BJ (cell line): Measurements from ENCODE around the gene MIPOL1. TPM values are rescaled to one million over a fixed set of nuclear protein-coding genes. Genes with fewer than 3 reads are reported as not detected.
"Not testable (repeated sequence)": the region's sequence is repeated elsewhere in the genome, so short reads cannot be mapped to it uniquely, and the experiment has no call there.

Experiments
- CTCF ChIA-PET: fragments of 350-600 bp; formaldehyde crosslinking; extraction: SDS; loops from one replicate; lab custom pipeline; 2021; ENCODE audit warnings: antibody characterized with exemption, inconsistent platforms; lab: Yijun Ruan, JAX
- POLR2A ChIA-PET: fragments of 300-600 bp; sonication (Branson Sonifier 250); formaldehyde crosslinking; extraction: SDS; loops from one replicate; lab custom pipeline; 2021; ENCODE audit warnings: antibody characterized with exemption; lab: Charles Lee
- DNase-seq: peaks from one replicate; pipeline ENCODE4 v3.0.0-alpha.2; 2011; ENCODE audit warnings: low read depth
- H3K27me3 ChIP-seq: 2 replicates; pipeline ENCODE4 v1.6.0; 2011; ENCODE audit warnings: low read length; ENCODE audit not compliant: control insufficient read depth, insufficient read depth
- H3K36me3 ChIP-seq: 2 replicates; pipeline ENCODE4 v1.5.1; 2011; ENCODE audit warnings: low read length; ENCODE audit not compliant: control insufficient read depth, insufficient read depth
- H3K4me3 ChIP-seq: 2 replicates; pipeline ENCODE4 v1.5.1; 2011; ENCODE audit warnings: low read depth, mild to moderate bottlenecking, control low read depth, low read length
- CTCF ChIP-seq: IDR thresholded peaks from 2 replicates; pipeline ENCODE4 v1.5.1; 2011; ENCODE audit warnings: low read depth, mild to moderate bottlenecking, control low read depth, inconsistent platforms, low read length, moderate library complexity; ENCODE audit not compliant: insufficient read depth
- polyA plus RNA-seq: library from polyadenylated mRNA; depleted of rRNA; stranded (reverse); fragments of >200 nt; gene quantifications from 2 replicates; pipeline ENCODE4 v1.2.3, GENCODE V29; 2011

MIPOL1 gene
- polyA plus RNA-seq, 1 experiment: 1.1 TPM

DNA sequence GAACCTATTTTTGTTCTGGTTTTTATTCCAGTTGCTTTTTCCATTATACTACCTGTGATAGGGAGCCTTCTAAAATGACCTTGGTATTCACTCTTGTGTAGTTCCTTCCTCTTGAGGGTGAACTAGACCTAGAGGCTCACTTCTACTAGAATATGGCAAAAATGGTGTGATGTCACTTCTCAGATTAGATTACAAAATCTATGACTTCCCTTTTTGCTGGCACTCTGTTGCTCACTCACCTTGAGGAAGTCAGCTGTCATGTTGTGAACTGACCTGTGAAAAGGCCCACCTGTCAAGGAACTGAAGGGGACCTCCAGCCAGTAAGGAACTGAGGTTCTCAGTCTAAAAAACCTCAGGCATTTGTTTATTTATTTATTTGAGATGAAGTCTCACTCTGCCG lies 5.7 kb downstream of the MIPOL1 start:
- ChIA-PET POLR2A (no interaction called here), CTCF (interaction anchor here (0.7 kb wide), 1 partner anchor 29 kb away, joined by 3 read pairs; no protein-coding TSS in a partner anchor)
- Histone ChIP-seq H3K27me3 (no peaks in the 10 kb centered on the region), H3K4me3 (no peak overlapping the region), H3K36me3 (no peaks in the 10 kb centered on the region)
- TF ChIP-seq CTCF: no peak
- DNase-seq: no peak

DNA sequence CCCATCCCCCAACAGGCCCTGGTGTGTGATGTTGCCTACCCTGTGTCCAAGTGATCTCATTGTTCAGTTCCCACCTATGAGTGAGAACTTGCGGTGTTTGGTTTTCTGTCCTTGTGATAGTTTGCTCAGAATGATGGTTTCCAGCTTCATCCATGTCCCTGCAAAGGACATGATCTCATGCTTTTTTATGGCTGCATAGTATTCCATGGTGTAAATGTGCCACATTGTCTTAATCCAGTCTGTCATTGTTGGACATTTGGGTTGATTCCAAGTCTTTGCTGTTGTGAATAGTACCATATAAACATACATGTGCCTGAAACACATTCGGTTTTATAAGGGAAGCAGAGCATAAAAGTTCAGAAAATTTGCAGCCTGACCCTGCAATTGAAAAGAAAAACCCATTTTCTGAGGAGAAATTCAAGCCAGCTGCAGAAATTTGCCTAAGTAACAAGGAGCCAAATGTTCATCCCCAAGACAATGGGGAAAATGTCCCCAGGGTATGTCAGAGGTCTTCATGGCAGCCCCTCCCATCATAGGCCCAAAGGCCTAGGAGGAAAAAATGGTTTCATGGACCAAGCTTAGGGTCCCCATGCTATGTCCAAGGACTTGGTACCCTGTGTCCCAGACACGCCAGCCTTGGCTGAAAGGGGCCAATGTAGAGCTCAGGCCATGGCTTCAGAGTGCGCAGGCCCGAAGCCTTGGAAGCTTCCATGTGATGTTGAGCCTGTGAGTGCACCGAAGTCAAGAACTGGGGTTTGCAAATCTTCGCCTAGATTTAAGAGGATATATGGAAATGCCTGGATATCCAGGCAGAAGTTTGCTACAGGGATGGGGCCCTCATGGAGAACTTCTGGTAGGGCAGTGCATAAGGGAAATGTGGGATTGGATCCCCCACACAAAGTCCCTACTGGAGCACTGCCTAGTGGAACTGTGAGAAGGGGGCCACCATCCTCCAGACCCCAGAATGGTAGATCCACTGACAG lies 8.2 kb downstream of the MIPOL1 start:
- DNase-seq, POLR2A ChIA-PET, H3K36me3 ChIP-seq, H3K4me3 ChIP-seq, H3K27me3 ChIP-seq: not testable (repeated sequence)
- CTCF ChIA-PET: interaction anchor here (1.3 to 2.1 kb wide), 2 partner anchors 24 to 26 kb away, joined by 5 to 7 read pairs; no protein-coding TSS in a partner anchor

DNA sequence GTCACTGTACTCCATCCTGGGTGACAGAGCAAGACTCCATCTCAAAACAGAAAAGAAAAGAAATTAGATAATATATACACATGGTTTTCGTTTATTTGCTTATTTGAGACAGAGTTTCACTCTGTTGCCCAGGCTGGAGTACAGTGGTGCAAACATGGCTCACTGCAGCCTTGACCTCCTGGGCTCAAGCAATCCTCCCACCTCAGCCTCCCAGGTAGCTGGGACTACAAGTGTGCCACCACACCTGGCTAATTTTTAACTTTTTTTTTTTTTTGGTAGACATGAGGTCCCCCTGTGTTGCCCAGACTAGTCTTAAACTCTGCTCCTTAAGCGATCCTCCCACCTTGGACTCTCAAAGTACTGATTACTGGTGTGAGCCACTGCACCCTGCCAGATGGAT lies 11.9 kb downstream of the MIPOL1 start:
- CTCF ChIA-PET, POLR2A ChIA-PET, H3K27me3 ChIP-seq, H3K4me3 ChIP-seq, DNase-seq, H3K36me3 ChIP-seq: not testable (repeated sequence)

DNA sequence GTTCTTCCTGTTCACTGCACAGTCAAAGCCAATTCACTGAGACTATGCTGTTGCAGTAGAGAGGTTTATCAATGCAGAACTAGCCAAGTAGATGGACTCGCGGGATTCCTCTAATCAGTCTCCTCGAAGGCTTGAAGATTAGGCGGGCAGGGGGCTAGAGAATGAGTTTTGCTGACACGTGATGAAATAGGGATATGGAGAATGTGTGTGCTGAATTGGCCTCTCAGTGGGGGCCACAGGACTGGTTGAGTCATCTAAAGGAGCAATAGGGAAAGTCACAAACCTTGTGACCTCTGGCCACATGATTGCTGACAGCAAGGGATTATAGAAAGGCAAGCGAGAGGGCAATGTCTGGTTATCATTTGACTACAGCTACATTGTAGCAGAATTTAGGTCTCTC lies 12.7 kb downstream of the MIPOL1 start:
- no peak for DNase-seq
- CTCF ChIA-PET: no interaction called here

GRCh38 chr14:37213016-37213415 lies 15.3 kb downstream of the MIPOL1 start:
- H3K36me3 ChIP-seq: no peaks in the 10 kb centered on the region
- no peak for TF ChIP-seq CTCF
- H3K27me3 ChIP-seq: no peaks in the 10 kb centered on the region
- H3K4me3 ChIP-seq: no peak overlapping the region
- ChIA-PET POLR2A (no interaction called here), CTCF (interaction anchor here (2.8 kb wide), 1 partner anchor 17 kb away, joined by 11 read pairs; no protein-coding TSS in a partner anchor)
- no peak for DNase-seq

More for the DNA sequence above, 12.7 kb downstream of the MIPOL1 start:
- TF ChIP-seq CTCF: no peak
- Histone ChIP-seq H3K4me3 (no peak overlapping the region), H3K27me3 (no peaks in the 10 kb centered on the region), H3K36me3 (no peaks in the 10 kb centered on the region)
- POLR2A ChIA-PET: no interaction called here

DNA sequence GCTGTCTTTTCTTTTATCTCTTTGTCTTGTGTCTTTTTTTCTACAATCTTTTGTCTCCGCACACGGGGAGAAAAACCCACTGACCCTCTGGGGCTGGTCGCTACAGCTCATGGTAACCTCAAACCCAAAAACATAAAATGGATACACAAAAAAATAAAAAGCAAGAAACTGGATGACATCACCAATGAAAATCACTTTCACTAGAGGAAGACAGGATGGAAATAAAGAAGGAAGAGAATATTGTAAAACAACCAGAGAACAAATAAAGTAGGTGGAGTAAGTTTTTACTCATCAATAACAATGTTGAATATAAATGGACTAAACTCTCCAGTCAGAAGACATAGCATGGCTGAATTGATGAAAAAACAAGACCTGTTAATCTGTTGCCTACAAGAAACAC lies 17.6 kb downstream of the MIPOL1 start:
- POLR2A ChIA-PET: no interaction called here

More for the DNA sequence above, 17.6 kb downstream of the MIPOL1 start:
- CTCF ChIA-PET: no interaction called here
- no peaks in the 10 kb centered on the region for H3K27me3 ChIP-seq
- no peak for DNase-seq
- no peak for TF ChIP-seq CTCF
- H3K36me3 ChIP-seq: no peaks in the 10 kb centered on the region
- no peak overlapping the region for H3K4me3 ChIP-seq
